Thymus (tissue), 11 donors: ENCODE measurements around the gene HEXIM2. TPM values are rescaled to one million over a fixed set of nuclear protein-coding genes. Genes with fewer than 3 reads are reported as not detected.

Experiments
- DNase-seq, 9 donors: peaks; one replicate each; pipeline ENCODE4 v3.0.0-alpha.2; 2013; ENCODE audit warnings: low spot score in 9 of 9, low read depth in 6 of 9, missing footprints in 1 of 9
- H3K27ac ChIP-seq, 2 donors: one replicate each; pipeline ENCODE4 v1.5.1; 2013; ENCODE audit warnings: control low read depth in 1 of 2, low read depth in 1 of 2, low read length in 1 of 2, mild to moderate bottlenecking in 1 of 2, moderate library complexity in 1 of 2
- H3K27me3 ChIP-seq, 2 donors: one replicate each; pipeline ENCODE4 v1.5.1; 2013; ENCODE audit warnings: low read length in 1 of 2; ENCODE audit not compliant: control insufficient read depth in 2 of 2, insufficient read depth in 1 of 2
- H3K36me3 ChIP-seq, 2 donors: one replicate each; pipeline ENCODE4 v1.5.1; 2013; ENCODE audit warnings: low read length in 1 of 2, mild to moderate bottlenecking in 1 of 2, moderate library complexity in 1 of 2; ENCODE audit not compliant: control insufficient read depth in 2 of 2, insufficient read depth in 2 of 2
- H3K4me1 ChIP-seq, 2 donors: one replicate each; pipeline ENCODE4 v1.5.1; 2013; ENCODE audit warnings: low read length in 2 of 2; ENCODE audit not compliant: control insufficient read depth in 2 of 2, insufficient read depth in 2 of 2
- H3K4me3 ChIP-seq, 2 donors: one replicate each; pipeline ENCODE4 v1.5.1; 2013; ENCODE audit warnings: low read length in 2 of 2, control low read depth in 1 of 2, mild to moderate bottlenecking in 1 of 2
- H3K9me3 ChIP-seq, 2 donors: one replicate each; pipeline ENCODE4 v1.5.1; 2013; ENCODE audit warnings: low read length in 1 of 2, mild to moderate bottlenecking in 1 of 2; ENCODE audit not compliant: control insufficient read depth in 2 of 2, insufficient read depth in 1 of 2
- WGBS: extraction: QIAGEN DNeasy Blood & Tissue Kit; methylation state at CpG from one replicate; pipeline ENCODE4 v1.1.7; 2013; 5-methylcytosine and 5-hydroxymethylcytosine counted together
- polyA plus RNA-seq: library from polyadenylated mRNA; stranded (reverse); fragments of 200-250 nt; gene quantifications from one replicate; pipeline ENCODE4 v1.2.3, GENCODE V29; 2013
- total RNA-seq: library from RNA; stranded (reverse); fragments of 120-200 nt; gene quantifications from one replicate; pipeline ENCODE4 v1.2.4, GENCODE V29; 2013
- donor health status: healthy.

The HEXIM2 gene
- total and polyA plus RNA-seq, 2 donors, result 7.4 to 9.6 TPM

GRCh38 chr17:45125509-45125908 lies 36.2 kb upstream of the HEXIM2 start:
- Histone ChIP-seq H3K4me1 (no peaks in the 10 kb centered on the region), H3K4me3 (no peak overlapping the region), H3K27me3 (peaks cover 8 to 37% of the 10 kb centered on the region in 2 donors), H3K36me3 (no peaks in the 10 kb centered on the region), H3K9me3 (no peaks in the 10 kb centered on the region), H3K27ac (no peak overlapping the region)
- no peak for DNase-seq
- 98% methylated on average over 8 of the region's 8 CpGs for WGBS

- no peak overlapping the region for H3K4me3 ChIP-seq
- no peaks in the 10 kb centered on the region for H3K36me3 ChIP-seq
- no peak overlapping the region for H3K27ac ChIP-seq
- WGBS, result 96% methylated on average over 8 of the region's 8 CpGs
- no peaks in the 10 kb centered on the region for H3K9me3 ChIP-seq
- peaks cover 8 to 36% of the 10 kb centered on the region in 2 donors for H3K27me3 ChIP-seq
- no peak for DNase-seq
- H3K4me1 ChIP-seq, result peaks cover 6 to 8% of the 10 kb centered on the region in 2 donors
Observed at GRCh38 chr17:45127207-45127547, 34.5 kb upstream of the HEXIM2 start.

- Histone ChIP-seq H3K27ac (no peak overlapping the region), H3K4me3 (no peak overlapping the region), H3K36me3 (no peaks in the 10 kb centered on the region), H3K9me3 (peaks cover 0 to 3% of the 10 kb centered on the region in 2 donors), H3K27me3 (peaks cover 8 to 31% of the 10 kb centered on the region in 2 donors), H3K4me1 (peaks cover 6 to 9% of the 10 kb centered on the region in 2 donors)
- WGBS, result 89% methylated on average over 20 of the region's 20 CpGs
- DNase-seq, result no peak
Observed at GRCh38 chr17:45127548-45128300, 34.0 kb upstream of the HEXIM2 start.

- Histone ChIP-seq H3K4me1 (peaks cover 10 to 15% of the 10 kb centered on the region in 2 donors), H3K27me3 (peaks cover 8 to 35% of the 10 kb centered on the region in 2 donors), H3K4me3 (no peak overlapping the region), H3K36me3 (no peaks in the 10 kb centered on the region), H3K9me3 (peaks cover 0 to 5% of the 10 kb centered on the region in 2 donors), H3K27ac (no peak overlapping the region)
- DNase-seq, result no peak
- WGBS, result 90% methylated on average over 5 of the region's 5 CpGs
Observed at GRCh38 chr17:45128331-45128730, 33.3 kb upstream of the HEXIM2 start.

GRCh38 chr17:45128989-45129388 lies 32.7 kb upstream of the HEXIM2 start:
- over 99% methylated on average over 2 of the region's 2 CpGs for WGBS
- DNase-seq, result no peak
- Histone ChIP-seq H3K27ac (no peak overlapping the region), H3K27me3 (peaks cover 8 to 32% of the 10 kb centered on the region in 2 donors), H3K4me1 (peaks cover 10 to 16% of the 10 kb centered on the region in 2 donors), H3K4me3 (no peak overlapping the region), H3K36me3 (no peaks in the 10 kb centered on the region), H3K9me3 (peaks cover 0 to 5% of the 10 kb centered on the region in 2 donors)

- Histone ChIP-seq H3K27me3 (peaks cover 8 to 32% of the 10 kb centered on the region in 2 donors), H3K36me3 (no peaks in the 10 kb centered on the region), H3K27ac (no peak overlapping the region), H3K9me3 (peaks cover 0 to 5% of the 10 kb centered on the region in 2 donors), H3K4me3 (no peak overlapping the region), H3K4me1 (peaks cover 10 to 16% of the 10 kb centered on the region in 2 donors)
- no peak for DNase-seq
- WGBS, result 94% methylated on average over 10 of the region's 10 CpGs
Observed at GRCh38 chr17:45129426-45129939, 32.2 kb upstream of the HEXIM2 start.

- H3K4me1 ChIP-seq, result peaks cover 10 to 20% of the 10 kb centered on the region in 2 donors
- peaks cover 0 to 5% of the 10 kb centered on the region in 2 donors for H3K9me3 ChIP-seq
- peaks cover 8 to 32% of the 10 kb centered on the region in 2 donors for H3K27me3 ChIP-seq
- WGBS, result 92% methylated on average over 13 of the region's 13 CpGs
- H3K27ac ChIP-seq, result no peak overlapping the region
- H3K36me3 ChIP-seq, result no peaks in the 10 kb centered on the region
- no peak overlapping the region for H3K4me3 ChIP-seq
- DNase-seq, result no peak
Observed at GRCh38 chr17:45129940-45130680, 31.6 kb upstream of the HEXIM2 start.

GRCh38 chr17:45130681-45131615 lies 30.7 kb upstream of the HEXIM2 start:
- Histone ChIP-seq H3K4me1 (peaks cover 10 to 28% of the 10 kb centered on the region in 2 donors), H3K4me3 (no peak overlapping the region), H3K9me3 (peaks cover 0 to 9% of the 10 kb centered on the region in 2 donors), H3K27ac (no peak overlapping the region), H3K27me3 (peaks cover 8 to 32% of the 10 kb centered on the region in 2 donors), H3K36me3 (no peaks in the 10 kb centered on the region)
- 94% methylated on average over 17 of the region's 17 CpGs for WGBS
- DNase-seq, result no peak
